Measurements from ENCODE around the gene CCDC170. TPM values are rescaled to one million over a fixed set of nuclear protein-coding genes. Genes with fewer than 3 reads are reported as not detected.

Gene CCDC170
- total and polyA plus RNA-seq, 2 of the 8 experiments (the other 6 are each of a cell fraction or from before 2014, with no cell fraction given): 0.06 to 0.09 TPM

- H2BK15ac ChIP-seq (ENCODE audit: low read length): no peak overlapping the region
- no peaks in the 10 kb centered on the region for H3K27me3 ChIP-seq (replicated peaks in 1 of 4; ENCODE audit: control insufficient read depth in 3 of 4, extremely low read depth in 1 of 4, insufficient read depth in 3 of 4, low read length in 3 of 4)
- H3K4me2 ChIP-seq (ENCODE audit: insufficient read depth in 1 of 2, low read depth in 2 of 2, low read length in 2 of 2): no peak overlapping the region
- H3K27ac ChIP-seq (ENCODE audit: low read depth, low read length): no peak overlapping the region
- no peak overlapping the region for H2BK12ac ChIP-seq (ENCODE audit: low read depth, low read length)
- CTCF ChIA-PET (ENCODE audit: partially characterized antibody): interaction anchor here (0.6 to 1.3 kb wide), 4 partner anchors 9 to 173 kb away, joined by 3 to 5 read pairs (median 4); no protein-coding TSS in a partner anchor
- no peaks in the 10 kb centered on the region for H3K9me3 ChIP-seq (ENCODE audit: insufficient read depth in 2 of 2, low read depth in 1 of 2, low read length in 1 of 2)
- peaks cover 0 to 4% (median 2%) of the 10 kb centered on the region in 4 experiments; a peak in 2 of 7 replicates for H3K4me1 ChIP-seq (replicated peaks in 1 of 4; ENCODE audit: control insufficient read depth in 3 of 4, insufficient read depth in 4 of 4, low read length in 3 of 4)
- no peaks in the 10 kb centered on the region for H3K36me3 ChIP-seq (ENCODE audit: control insufficient read depth in 2 of 4, insufficient read depth in 4 of 4, low read length in 3 of 4)
- no peak overlapping the region for H2BK5ac ChIP-seq (ENCODE audit: low read depth, low read length)
- no peak overlapping the region for H2AFZ ChIP-seq (ENCODE audit: low read length)
- H3K9ac ChIP-seq (replicated peaks in 1 of 4; ENCODE audit: extremely low read depth in 1 of 4, low read depth in 3 of 4, low read length in 3 of 4): no peak overlapping the region
- no peak for DNase-seq (ENCODE audit: low read depth in 1 of 2, low spot score in 2 of 2)
- WGBS, 2 experiments (ENCODE audit: extremely low coverage in 1 of 2, insufficient coverage in 1 of 2, insufficient read length in 1 of 2, insufficient replicate concordance in 2 of 2, low coverage in 1 of 2, low lambda C conversion rate in 2 of 2, missing lambda C conversion rate in 1 of 2): 91% methylated on average over 5 of the region's 5 CpGs; no CpG with 5 or more reads in 1 of the 2 experiments
- no peak overlapping the region for H3K18ac ChIP-seq (ENCODE audit: extremely low read depth, low read length)
- H3K23me2 ChIP-seq (ENCODE audit: low read depth, low read length): no peaks in the 10 kb centered on the region
- no peak overlapping the region for H3K56ac ChIP-seq (replicated peaks; ENCODE audit: insufficient read length, low read depth, low read length)
- POLR2A ChIA-PET (ENCODE audit: partially characterized antibody): no interaction called here
- no peak overlapping the region for H2BK120ac ChIP-seq (replicated peaks; ENCODE audit: low read depth, low read length)
- H3K14ac ChIP-seq (ENCODE audit: insufficient read length): no peak overlapping the region
- H4K5ac ChIP-seq (ENCODE audit: insufficient read length, low read depth, low read length): no peak overlapping the region
- no peaks in the 10 kb centered on the region for H3K79me2 ChIP-seq (ENCODE audit: control insufficient read depth in 1 of 2, insufficient read depth in 2 of 2, low read length in 2 of 2)
- no peak overlapping the region for H2AK5ac ChIP-seq (ENCODE audit: low read depth, low read length)
- no peak overlapping the region for H4K91ac ChIP-seq (replicated peaks; ENCODE audit: insufficient read length, low read length)
- H2BK20ac ChIP-seq (ENCODE audit: low read length): 0 out of 2 replicates have a peak overlapping the region, but pooled peaks have one; percentile 8
- H4K8ac ChIP-seq (ENCODE audit: extremely low read depth, insufficient read depth, low read length): no peak overlapping the region
- no peak overlapping the region for H3K23ac ChIP-seq (ENCODE audit: insufficient read length)
- H3K4me3 ChIP-seq (ENCODE audit: extremely low read depth in 1 of 4, insufficient read depth in 2 of 4, low read depth in 3 of 4, low read length in 4 of 4): no peak overlapping the region
- H3K4ac ChIP-seq (replicated peaks; ENCODE audit: insufficient read length, low read depth, low read length): no peak overlapping the region
- H4K20me1 ChIP-seq (replicated peaks in 1 of 2; ENCODE audit: control insufficient read depth in 1 of 2, insufficient read depth in 2 of 2, low read length in 2 of 2): no peaks in the 10 kb centered on the region
- no peak for FAIRE-seq
- no peaks in the 10 kb centered on the region for H3K79me1 ChIP-seq (ENCODE audit: low read depth, low read length)
- no peak for TF ChIP-seq SIRT6 (IDR thresholded peaks at IDR 0.05; ENCODE audit: low read length)
- no peak for TF ChIP-seq SRF (IDR thresholded peaks at IDR 0.05; ENCODE audit: low read depth, low read length)
- no peak for TF ChIP-seq POLR2A (IDR thresholded peaks at IDR 0.05; ENCODE audit: control extremely low read depth in 1 of 2, low read depth in 2 of 2, low read length in 2 of 2)
- no peak for TF ChIP-seq CBX5 (IDR thresholded peaks at IDR 0.05; ENCODE audit: low read depth, low read length)
- no peak for TF ChIP-seq EZH2 (IDR thresholded peaks at IDR 0.05; ENCODE audit: low read depth, low read length, severe bottlenecking)
- no peak for TF ChIP-seq POLR2AphosphoS5 (IDR thresholded peaks at IDR 0.05; ENCODE audit: low read depth, low read length)
- TF ChIP-seq, protein P1, sequence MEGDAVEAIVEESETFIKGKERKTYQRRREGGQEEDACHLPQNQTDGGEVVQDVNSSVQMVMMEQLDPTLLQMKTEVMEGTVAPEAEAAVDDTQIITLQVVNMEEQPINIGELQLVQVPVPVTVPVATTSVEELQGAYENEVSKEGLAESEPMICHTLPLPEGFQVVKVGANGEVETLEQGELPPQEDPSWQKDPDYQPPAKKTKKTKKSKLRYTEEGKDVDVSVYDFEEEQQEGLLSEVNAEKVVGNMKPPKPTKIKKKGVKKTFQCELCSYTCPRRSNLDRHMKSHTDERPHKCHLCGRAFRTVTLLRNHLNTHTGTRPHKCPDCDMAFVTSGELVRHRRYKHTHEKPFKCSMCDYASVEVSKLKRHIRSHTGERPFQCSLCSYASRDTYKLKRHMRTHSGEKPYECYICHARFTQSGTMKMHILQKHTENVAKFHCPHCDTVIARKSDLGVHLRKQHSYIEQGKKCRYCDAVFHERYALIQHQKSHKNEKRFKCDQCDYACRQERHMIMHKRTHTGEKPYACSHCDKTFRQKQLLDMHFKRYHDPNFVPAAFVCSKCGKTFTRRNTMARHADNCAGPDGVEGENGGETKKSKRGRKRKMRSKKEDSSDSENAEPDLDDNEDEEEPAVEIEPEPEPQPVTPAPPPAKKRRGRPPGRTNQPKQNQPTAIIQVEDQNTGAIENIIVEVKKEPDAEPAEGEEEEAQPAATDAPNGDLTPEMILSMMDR (IDR thresholded peaks at IDR 0.05; ENCODE audit: control extremely low read depth in 1 of 3, insufficient read depth in 1 of 3, low read depth in 1 of 3, low read length in 3 of 3): no peak
- TF ChIP-seq RBBP5 (IDR thresholded peaks at IDR 0.05; ENCODE audit: borderline replicate concordance, low read depth, low read length): no peak
- no peak for TF ChIP-seq SP2 (IDR thresholded peaks at IDR 0.05; ENCODE audit: low read length)
- TF ChIP-seq HDAC6 (IDR thresholded peaks at IDR 0.05; ENCODE audit: low read depth, low read length): no peak
- no peak for TF ChIP-seq BRCA1 (IDR thresholded peaks at IDR 0.05; ENCODE audit: low read depth, low read length)
These were observed 139.9 kb downstream of the CCDC170 start for GRCh38 chr6:151633526-151634335.
